Activated CD8-positive, alpha-beta T cell treated with anti-CD3 and anti-CD28 coated beads for 36 hours (primary cell): ENCODE data around the gene SRXN1. TPM values are rescaled to one million over a fixed set of nuclear protein-coding genes. Genes with fewer than 3 reads are reported as not detected.
"Not testable (repeated sequence)": the region's sequence is repeated elsewhere in the genome, so short reads cannot be mapped to it uniquely, and the experiment has no call there.

ENCODE experiments used
- ATAC-seq: fragments of 200-7000 bp; cut with Tn5 transposase; one replicate; pipeline ENCODE4 v1.10.0; 2021; ENCODE audit warnings: mild to moderate bottlenecking, moderate library complexity
- CTCF ChIA-PET: fragments of 350-600 bp; sonication (Branson Sonifier 250); formaldehyde crosslinking; loops from one replicate; lab custom pipeline; 2021; ENCODE audit warnings: antibody characterized with exemption; lab: Charles Lee
- POLR2A ChIA-PET: fragments of 350-600 bp; sonication (Branson Sonifier 250); formaldehyde crosslinking; loops from one replicate; lab custom pipeline; 2021; ENCODE audit warnings: antibody characterized with exemption; lab: Charles Lee
- DNase-seq: peaks from one replicate; pipeline ENCODE4 v3.0.0-alpha.2; 2020
- H3K27ac Mint-ChIP-seq: one replicate; pipeline ENCODE4 v1.8.0; 2021; ENCODE audit warnings: mild to moderate bottlenecking, mixed read lengths
- H3K27me3 Mint-ChIP-seq: one replicate; pipeline ENCODE4 v1.8.0; 2021; ENCODE audit warnings: mixed read lengths
- H3K36me3 Mint-ChIP-seq: one replicate; pipeline ENCODE4 v1.8.0; 2021; ENCODE audit warnings: low read depth, mixed read lengths
- H3K4me1 Mint-ChIP-seq: one replicate; pipeline ENCODE4 v1.8.0; 2021; ENCODE audit warnings: low read depth, mixed read lengths
- H3K4me3 Mint-ChIP-seq: one replicate; pipeline ENCODE4 v1.8.0; 2021; ENCODE audit warnings: mild to moderate bottlenecking, moderate library complexity, mixed read lengths
- H3K9me3 Mint-ChIP-seq: one replicate; pipeline ENCODE4 v1.8.0; 2021; ENCODE audit warnings: mixed read lengths
- CTCF ChIP-seq: fragments of 200-600 bp; IDR thresholded peaks from one replicate; pipeline ENCODE4 v1.8.0; 2022; ENCODE audit warnings: antibody characterized with exemption, mild to moderate bottlenecking
- intact Hi-C: fragments of 100-400 bp; cut with micrococcal nuclease; formaldehyde crosslinking; loops from one replicate; pipeline ENCODE4 v1.10.0; 2022
- total RNA-seq, 2 experiments: library from RNA; stranded (reverse); gene quantifications; one replicate each; pipeline ENCODE4 v1.2.3, GENCODE V29; 2021

SRXN1 gene
- total RNA-seq, 2 experiments from 2014 or later: 9.4 to 9.8 TPM

GRCh38 chr20:697826-698225 is 44.8 kb upstream of the SRXN1 start:
- peaks cover 3% of the 10 kb centered on the region for H3K27me3 Mint-ChIP-seq
- no peak for TF ChIP-seq CTCF
- CTCF ChIA-PET: no interaction called here
- no peaks in the 10 kb centered on the region for H3K36me3 Mint-ChIP-seq
- H3K27ac Mint-ChIP-seq: no peak overlapping the region
- no peaks in the 10 kb centered on the region for H3K4me1 Mint-ChIP-seq
- no peaks in the 10 kb centered on the region for H3K9me3 Mint-ChIP-seq
- intact Hi-C loops: no loop called here
- H3K4me3 Mint-ChIP-seq: no peak overlapping the region
- no peak for DNase-seq
- POLR2A ChIA-PET: no interaction called here
- no peak for ATAC-seq

GRCh38 chr20:695165-695866 is 42.3 kb upstream of the SRXN1 start:
- Mint-ChIP-seq H3K9me3 (no peaks in the 10 kb centered on the region), H3K36me3 (no peaks in the 10 kb centered on the region), H3K27ac (no peak overlapping the region), H3K4me1 (no peaks in the 10 kb centered on the region), H3K4me3 (no peak overlapping the region), H3K27me3 (peaks cover 8% of the 10 kb centered on the region)
- intact Hi-C loops: no loop called here
- no peak for ATAC-seq
- no peak for TF ChIP-seq CTCF
- POLR2A ChIA-PET: no interaction called here
- DNase-seq: no peak
- CTCF ChIA-PET: interaction anchor here (1.3 kb wide), 1 partner anchor 49 kb away, joined by 3 read pairs; no protein-coding TSS in a partner anchor

GRCh38 chr20:694496-694895 is 41.5 kb upstream of the SRXN1 start:
- no peak overlapping the region for H3K27ac Mint-ChIP-seq
- ChIA-PET CTCF (no interaction called here), POLR2A (no interaction called here)
- no peak for TF ChIP-seq CTCF
- no peak overlapping the region for H3K4me3 Mint-ChIP-seq
- H3K27me3 Mint-ChIP-seq: peaks cover 9% of the 10 kb centered on the region
- no peaks in the 10 kb centered on the region for H3K4me1 Mint-ChIP-seq
- DNase-seq (no peak), ATAC-seq (no peak)
- intact Hi-C loops: no loop called here
- no peaks in the 10 kb centered on the region for H3K36me3 Mint-ChIP-seq
- no peaks in the 10 kb centered on the region for H3K9me3 Mint-ChIP-seq

GRCh38 chr20:693786-694185 is 40.8 kb upstream of the SRXN1 start:
- DNase-seq, H3K9me3 Mint-ChIP-seq, intact Hi-C loops, H3K36me3 Mint-ChIP-seq, POLR2A ChIA-PET, ATAC-seq, H3K4me1 Mint-ChIP-seq, H3K27ac Mint-ChIP-seq, H3K4me3 Mint-ChIP-seq, CTCF ChIA-PET: not testable (repeated sequence)
- H3K27me3 Mint-ChIP-seq: peaks cover 12% of the 10 kb centered on the region

- no peak overlapping the region for H3K4me3 Mint-ChIP-seq
- H3K9me3 Mint-ChIP-seq: no peaks in the 10 kb centered on the region
- H3K27ac Mint-ChIP-seq: no peak overlapping the region
- ATAC-seq: no peak
- DNase-seq: no peak
- no peaks in the 10 kb centered on the region for H3K4me1 Mint-ChIP-seq
- peaks cover 16% of the 10 kb centered on the region for H3K27me3 Mint-ChIP-seq
- H3K36me3 Mint-ChIP-seq: no peaks in the 10 kb centered on the region
- ChIA-PET CTCF (no interaction called here), POLR2A (no interaction called here)
- intact Hi-C loops: no loop called here
- TF ChIP-seq CTCF: no peak
Measured at GRCh38 chr20:692044-692443, 39.0 kb upstream of the SRXN1 start.
